ENCODE results near the gene PRDM16. TPM values are rescaled to one million over a fixed set of nuclear protein-coding genes. Genes with fewer than 3 reads are reported as not detected.

The PRDM16 gene
- total and polyA plus RNA-seq, 2 of the 4 experiments (the other 2 are of a cell fraction) = 0.02 TPM; not detected in 1

DNA sequence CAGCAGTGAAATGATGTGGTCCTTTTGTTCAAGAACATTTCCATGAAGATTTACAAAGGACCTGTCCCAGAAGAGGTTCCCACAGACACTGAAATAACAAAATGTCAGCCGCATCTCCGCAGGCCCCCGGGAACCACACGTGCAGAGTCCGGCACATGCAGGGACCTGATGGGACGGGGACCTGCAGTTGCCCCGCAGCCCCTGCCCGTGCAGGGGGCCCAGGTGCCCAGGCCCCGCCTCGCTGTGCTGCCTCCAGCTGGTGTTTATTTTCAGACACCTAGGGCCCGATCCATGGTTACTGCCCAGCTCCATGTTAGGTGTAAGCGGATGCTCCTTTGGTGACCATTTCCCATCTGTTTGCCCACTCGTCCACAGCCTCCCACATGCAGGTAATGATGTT lies 236.2 kb downstream of the PRDM16 start:
- no peak overlapping the region for H3K56ac ChIP-seq (ENCODE audit: extremely low read depth, insufficient read depth, low read length)
- H3K4me3 ChIP-seq (ENCODE audit: insufficient read depth, low read depth, low read length) = no peak overlapping the region
- dilution Hi-C loops (cut with HindIII; ENCODE audit: low sequenced_read_pairs, unreplicated experiment) (no loop called here), intact Hi-C loops (cut with micrococcal nuclease) (no loop called here), in situ Hi-C loops (cut with MboI; ENCODE audit: low sequenced_read_pairs) (loop anchor here (25.0 kb wide), 1 partner anchor 893 kb away; the partner anchor contains the start of gene PEX10)
- H3K18ac ChIP-seq (ENCODE audit: low read depth, low read length) = no peak overlapping the region
- H2BK120ac ChIP-seq (ENCODE audit: low read depth, low read length) = no peak overlapping the region
- no peak overlapping the region for H4K8ac ChIP-seq (ENCODE audit: low read depth in 2 of 2, low read length in 2 of 2)
- ATAC-seq (ENCODE audit: low read depth) (no peak), DNase-seq (no peak)
- peaks cover 5% of the 10 kb centered on the region for H3K9me3 ChIP-seq (ENCODE audit: control insufficient read depth, insufficient read depth, low read length)
- H3K23ac ChIP-seq (ENCODE audit: low read depth, low read length) = no peak overlapping the region
- TF ChIP-seq SMC3 (IDR thresholded peaks at IDR 0.05; ENCODE audit: low read depth, low read length) (no peak), MAZ (IDR thresholded peaks at IDR 0.05; ENCODE audit: borderline replicate concordance, low read depth, low read length) (no peak), FOS (IDR thresholded peaks at IDR 0.05; ENCODE audit: low read depth, low read length) (no peak), MAFK (IDR thresholded peaks at IDR 0.05; ENCODE audit: low read depth, low read length) (no peak), RAD21 (IDR thresholded peaks at IDR 0.05; ENCODE audit: low read length) (no peak), NFE2L2 (IDR thresholded peaks at IDR 0.05; ENCODE audit: low read depth, low read length) (no peak), MXI1 (IDR thresholded peaks at IDR 0.05; ENCODE audit: borderline replicate concordance, low read depth, low read length) (no peak), CEBPB (IDR thresholded peaks at IDR 0.05; ENCODE audit: low read depth, low read length) (no peak), BHLHE40 (IDR thresholded peaks at IDR 0.05; ENCODE audit: low read depth, low read length) (no peak)
- TF ChIP-seq, protein P1, sequence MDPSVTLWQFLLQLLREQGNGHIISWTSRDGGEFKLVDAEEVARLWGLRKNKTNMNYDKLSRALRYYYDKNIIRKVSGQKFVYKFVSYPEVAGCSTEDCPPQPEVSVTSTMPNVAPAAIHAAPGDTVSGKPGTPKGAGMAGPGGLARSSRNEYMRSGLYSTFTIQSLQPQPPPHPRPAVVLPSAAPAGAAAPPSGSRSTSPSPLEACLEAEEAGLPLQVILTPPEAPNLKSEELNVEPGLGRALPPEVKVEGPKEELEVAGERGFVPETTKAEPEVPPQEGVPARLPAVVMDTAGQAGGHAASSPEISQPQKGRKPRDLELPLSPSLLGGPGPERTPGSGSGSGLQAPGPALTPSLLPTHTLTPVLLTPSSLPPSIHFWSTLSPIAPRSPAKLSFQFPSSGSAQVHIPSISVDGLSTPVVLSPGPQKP (IDR thresholded peaks at IDR 0.05; ENCODE audit: borderline replicate concordance, low read depth, low read length) = no peak
- POLR2A ChIA-PET (ENCODE audit: unreplicated experiment) = no interaction called here
- no peak overlapping the region for H4K91ac ChIP-seq (ENCODE audit: insufficient read depth, low read depth, low read length)
- H3K4ac ChIP-seq (ENCODE audit: low read depth, low read length) = no peak overlapping the region
- peaks cover 6% of the 10 kb centered on the region for H3K4me1 ChIP-seq (ENCODE audit: control insufficient read depth, insufficient read depth, low read length)
- peaks cover 8% of the 10 kb centered on the region; the same call in 1 of the 2 replicates for H3K27me3 ChIP-seq (ENCODE audit: control insufficient read depth, insufficient read depth, low read length)
- no peak overlapping the region for H2BK15ac ChIP-seq (ENCODE audit: low read depth, low read length)
- no peak overlapping the region for H2BK20ac ChIP-seq (ENCODE audit: low read depth, low read length)
- no peak overlapping the region for H4K5ac ChIP-seq (ENCODE audit: low read depth, low read length)
- no peak overlapping the region for H3K14ac ChIP-seq (replicated peaks; ENCODE audit: low read depth, low read length)
- no peak overlapping the region for H3K4me2 ChIP-seq (ENCODE audit: low read depth, low read length)
- H2AFZ ChIP-seq (replicated peaks; ENCODE audit: low read length, poor library complexity) = no peak overlapping the region
- no peaks in the 10 kb centered on the region for H3K79me1 ChIP-seq (ENCODE audit: low read depth in 1 of 2, low read length in 2 of 2)
- no peaks in the 10 kb centered on the region for H4K20me1 ChIP-seq (ENCODE audit: insufficient read depth, low read length)
- 80% methylated on average over 1 of the region's 13 CpGs; no CpG with 5 or more reads in 1 of the 2 experiments for WGBS, 2 experiments (ENCODE audit: extremely low coverage in 2 of 2, insufficient read length in 1 of 2)
- no TSS peak for BruUV-seq (replicated peaks)
- CTCF ChIA-PET = no interaction called here
- no peak overlapping the region for H2BK5ac ChIP-seq (ENCODE audit: low read depth, low read length, poor library complexity, severe bottlenecking)
- H3K27ac ChIP-seq (ENCODE audit: insufficient read depth, low read length) = no peak overlapping the region
- H3K9me1 ChIP-seq (ENCODE audit: insufficient read depth, low read length) = peaks cover 6% of the 10 kb centered on the region; the same call in 1 of the 2 replicates
- H2AK5ac ChIP-seq (ENCODE audit: low read depth, low read length) = no peak overlapping the region
- H3K36me3 ChIP-seq (ENCODE audit: control insufficient read depth, insufficient read depth, low read length) = no peaks in the 10 kb centered on the region
- H3K9ac ChIP-seq (ENCODE audit: low read depth, low read length) = no peak overlapping the region
- no peak overlapping the region for H2AK9ac ChIP-seq (replicated peaks; ENCODE audit: low read depth, low read length, poor library complexity)
